ENCODE data around the gene CLASP1. TPM values are rescaled to one million over a fixed set of nuclear protein-coding genes. Genes with fewer than 3 reads are reported as not detected.

CLASP1 gene
- total and polyA plus RNA-seq, 2 of the 8 experiments (the other 6 are each of a cell fraction or from before 2014, with no cell fraction given): 7.3 to 53.9 TPM

GRCh38 chr2:121297217-121297830 is 351.9 kb downstream of the CLASP1 start:
- Histone ChIP-seq H3K9me3 (ENCODE audit: insufficient read depth in 2 of 2, low read depth in 1 of 2, low read length in 1 of 2) (no peaks in the 10 kb centered on the region), H3K36me3 (ENCODE audit: control insufficient read depth in 2 of 4, insufficient read depth in 4 of 4, low read length in 3 of 4) (no peaks in the 10 kb centered on the region), H2BK5ac (ENCODE audit: low read depth, low read length) (no peak overlapping the region), H2BK20ac (ENCODE audit: low read length) (no peak overlapping the region), H2BK120ac (replicated peaks; ENCODE audit: low read depth, low read length) (no peak overlapping the region), H3K4me3 (ENCODE audit: extremely low read depth in 1 of 4, insufficient read depth in 2 of 4, low read depth in 3 of 4, low read length in 4 of 4) (no peak overlapping the region), H2BK15ac (ENCODE audit: low read length) (0 out of 2 replicates have a peak overlapping the region, but pooled peaks have one; percentile 3), H3K9ac (replicated peaks in 1 of 4; ENCODE audit: extremely low read depth in 1 of 4, low read depth in 3 of 4, low read length in 3 of 4) (no peak overlapping the region), H3K4ac (replicated peaks; ENCODE audit: insufficient read length, low read depth, low read length) (no peak overlapping the region), H4K8ac (ENCODE audit: extremely low read depth, insufficient read depth, low read length) (no peak overlapping the region), H3K4me1 (replicated peaks in 1 of 4; ENCODE audit: control insufficient read depth in 3 of 4, insufficient read depth in 4 of 4, low read length in 3 of 4) (no peaks in the 10 kb centered on the region), H3K56ac (replicated peaks; ENCODE audit: insufficient read length, low read depth, low read length) (no peak overlapping the region), H2BK12ac (ENCODE audit: low read depth, low read length) (0 out of 2 replicates have a peak overlapping the region, but pooled peaks have one; percentile 14), H3K27ac (ENCODE audit: low read depth, low read length) (no peak overlapping the region), H4K5ac (ENCODE audit: insufficient read length, low read depth, low read length) (no peak overlapping the region), H3K23ac (ENCODE audit: insufficient read length) (no peak overlapping the region), H3K4me2 (ENCODE audit: insufficient read depth in 1 of 2, low read depth in 2 of 2, low read length in 2 of 2) (no peak overlapping the region), H3K79me1 (ENCODE audit: low read depth, low read length) (no peaks in the 10 kb centered on the region), H3K23me2 (ENCODE audit: low read depth, low read length) (no peaks in the 10 kb centered on the region), H3K79me2 (ENCODE audit: control insufficient read depth in 1 of 2, insufficient read depth in 2 of 2, low read length in 2 of 2) (no peaks in the 10 kb centered on the region), H4K91ac (replicated peaks; ENCODE audit: insufficient read length, low read length) (no peak overlapping the region), H3K14ac (ENCODE audit: insufficient read length) (no peak overlapping the region), H4K20me1 (replicated peaks in 1 of 2; ENCODE audit: control insufficient read depth in 1 of 2, insufficient read depth in 2 of 2, low read length in 2 of 2) (no peaks in the 10 kb centered on the region), H2AFZ (ENCODE audit: low read length) (no peak overlapping the region), H3K27me3 (replicated peaks in 1 of 4; ENCODE audit: control insufficient read depth in 3 of 4, extremely low read depth in 1 of 4, insufficient read depth in 3 of 4, low read length in 3 of 4) (peaks cover 0 to 1% (median 0%) of the 10 kb centered on the region in 4 experiments; a peak in 1 of 7 replicates), H2AK5ac (ENCODE audit: low read depth, low read length) (no peak overlapping the region), H3K18ac (ENCODE audit: extremely low read depth, low read length) (no peak overlapping the region)
- POLR2A ChIA-PET (ENCODE audit: partially characterized antibody): interaction anchor here (1.5 kb wide), 1 partner anchor 233 kb away, joined by 3 read pairs; the partner anchor contains the start of gene RNU4ATAC
- FAIRE-seq (peak; percentile 86), DNase-seq (ENCODE audit: low read depth in 1 of 2, low spot score in 2 of 2) (no peak)
- 64% methylated on average over 9 of the region's 9 CpGs; no CpG with 5 or more reads in 1 of the 2 experiments for WGBS, 2 experiments (ENCODE audit: extremely low coverage in 1 of 2, insufficient coverage in 1 of 2, insufficient read length in 1 of 2, insufficient replicate concordance in 2 of 2, low coverage in 1 of 2, low lambda C conversion rate in 2 of 2, missing lambda C conversion rate in 1 of 2)
- CTCF ChIA-PET (ENCODE audit: partially characterized antibody): interaction anchor here (0.9 to 3.9 kb wide), 34 partner anchors 9 to 339 kb away, joined by 3 to 38 read pairs (median 4); partner anchors contain the start of gene TFCP2L1
- TF ChIP-seq RNF2 (IDR thresholded peaks at IDR 0.05; ENCODE audit: borderline replicate concordance, low read depth, low read length, missing control alignments, poor library complexity, severe bottlenecking) (no peak), BCL11A (IDR thresholded peaks at IDR 0.05; ENCODE audit: low read depth in 2 of 2, low read length in 2 of 2) (no peak), SP2 (IDR thresholded peaks at IDR 0.05; ENCODE audit: low read length) (no peak), BACH1 (IDR thresholded peaks at IDR 0.05; ENCODE audit: low read length) (no peak), NANOG (IDR thresholded peaks at IDR 0.05; ENCODE audit: insufficient read depth, low read depth, low read length, poor library complexity, severe bottlenecking) (no peak), RAD21 (IDR thresholded peaks at IDR 0.05 in 1 of 2, conservative IDR thresholded peaks at IDR 0.05 in 1 of 2; ENCODE audit: low read depth in 2 of 2, low read length in 2 of 2) (peak; percentile 59 to 60), HDAC6 (IDR thresholded peaks at IDR 0.05; ENCODE audit: low read depth, low read length) (no peak), EZH2 (IDR thresholded peaks at IDR 0.05; ENCODE audit: low read depth, low read length, severe bottlenecking) (no peak), USF2 (IDR thresholded peaks at IDR 0.05; ENCODE audit: low read length) (no peak), GABPA (IDR thresholded peaks at IDR 0.05; ENCODE audit: borderline replicate concordance, insufficient read depth, low read length) (no peak)

Data from H1 (cell line).